ENCODE results near the gene RNF213. TPM values are rescaled to one million over a fixed set of nuclear protein-coding genes. Genes with fewer than 3 reads are reported as not detected.

The RNF213 gene
- total and polyA plus RNA-seq, 2 of the 8 experiments (the other 6 are each of a cell fraction or from before 2014, with no cell fraction given) = 33.8 to 62.8 TPM

GRCh38 chr17:80233202-80233601 lies 27.4 kb upstream of the RNF213 start:
- FAIRE-seq = no peak
- WGBS, 2 experiments (ENCODE audit: extremely low coverage in 1 of 2, insufficient coverage in 1 of 2, insufficient read length in 1 of 2, insufficient replicate concordance in 2 of 2, low coverage in 1 of 2, low lambda C conversion rate in 2 of 2, missing lambda C conversion rate in 1 of 2) = 96% methylated on average over 3 of the region's 3 CpGs; no CpG with 5 or more reads in 1 of the 2 experiments

More at GRCh38 chr17:80233202-80233601, 27.4 kb upstream of the RNF213 start:
- Histone ChIP-seq H3K4me3 (ENCODE audit: extremely low read depth in 1 of 4, insufficient read depth in 2 of 4, low read depth in 3 of 4, low read length in 4 of 4) (no peak overlapping the region), H3K27me3 (replicated peaks in 1 of 4; ENCODE audit: control insufficient read depth in 3 of 4, extremely low read depth in 1 of 4, insufficient read depth in 3 of 4, low read length in 3 of 4) (no peaks in the 10 kb centered on the region), H3K4ac (replicated peaks; ENCODE audit: insufficient read length, low read depth, low read length) (no peak overlapping the region), H4K20me1 (replicated peaks in 1 of 2; ENCODE audit: control insufficient read depth in 1 of 2, insufficient read depth in 2 of 2, low read length in 2 of 2) (peaks cover 0 to 2% of the 10 kb centered on the region in 2 experiments), H2AK5ac (ENCODE audit: low read depth, low read length) (no peak overlapping the region), H3K9me3 (ENCODE audit: insufficient read depth in 2 of 2, low read depth in 1 of 2, low read length in 1 of 2) (peaks cover 0 to 6% of the 10 kb centered on the region in 2 experiments; a peak in 1 of 4 replicates), H2BK5ac (ENCODE audit: low read depth, low read length) (no peak overlapping the region), H3K14ac (ENCODE audit: insufficient read length) (no peak overlapping the region), H2BK20ac (ENCODE audit: low read length) (no peak overlapping the region), H3K9ac (replicated peaks in 1 of 4; ENCODE audit: extremely low read depth in 1 of 4, low read depth in 3 of 4, low read length in 3 of 4) (no peak overlapping the region), H4K91ac (replicated peaks; ENCODE audit: insufficient read length, low read length) (no peak overlapping the region), H3K18ac (ENCODE audit: extremely low read depth, low read length) (no peak overlapping the region), H2BK12ac (ENCODE audit: low read depth, low read length) (no peak overlapping the region), H3K36me3 (ENCODE audit: control insufficient read depth in 2 of 4, insufficient read depth in 4 of 4, low read length in 3 of 4) (peaks cover 0 to 6% (median 1%) of the 10 kb centered on the region in 4 experiments; a peak in 2 of 8 replicates), H3K4me2 (ENCODE audit: insufficient read depth in 1 of 2, low read depth in 2 of 2, low read length in 2 of 2) (no peak overlapping the region), H4K5ac (ENCODE audit: insufficient read length, low read depth, low read length) (no peak overlapping the region), H3K23ac (ENCODE audit: insufficient read length) (no peak overlapping the region), H3K79me2 (ENCODE audit: control insufficient read depth in 1 of 2, insufficient read depth in 2 of 2, low read length in 2 of 2) (no peaks in the 10 kb centered on the region), H3K4me1 (replicated peaks in 1 of 4; ENCODE audit: control insufficient read depth in 3 of 4, insufficient read depth in 4 of 4, low read length in 3 of 4) (no peaks in the 10 kb centered on the region), H3K23me2 (ENCODE audit: low read depth, low read length) (no peaks in the 10 kb centered on the region), H3K27ac (ENCODE audit: low read depth, low read length) (no peak overlapping the region), H2BK15ac (ENCODE audit: low read length) (no peak overlapping the region), H4K8ac (ENCODE audit: extremely low read depth, insufficient read depth, low read length) (no peak overlapping the region), H3K79me1 (ENCODE audit: low read depth, low read length) (0 out of 2 replicates have a peak, but pooled peaks cover 2% of the 10 kb centered on the region), H2BK120ac (replicated peaks; ENCODE audit: low read depth, low read length) (no peak overlapping the region), H3K56ac (replicated peaks; ENCODE audit: insufficient read length, low read depth, low read length) (no peak overlapping the region), H2AFZ (ENCODE audit: low read length) (no peak overlapping the region)
- no peak for TF ChIP-seq EZH2 (IDR thresholded peaks at IDR 0.05; ENCODE audit: low read depth, low read length, severe bottlenecking)
- TF ChIP-seq ZNF274 (IDR thresholded peaks at IDR 0.05; ENCODE audit: borderline replicate concordance, extremely low read depth, low read length) = no peak
- TF ChIP-seq EP300 (IDR thresholded peaks at IDR 0.05; ENCODE audit: borderline replicate concordance in 1 of 2, low read depth in 2 of 2, low read length in 2 of 2) = no peak
- no peak for TF ChIP-seq RFX5 (IDR thresholded peaks at IDR 0.05; ENCODE audit: borderline replicate concordance, low read depth, low read length)
- no peak for TF ChIP-seq EGR1 (IDR thresholded peaks at IDR 0.05; ENCODE audit: borderline replicate concordance, low read depth, low read length)
- no peak for TF ChIP-seq POU5F1 (IDR thresholded peaks at IDR 0.05; ENCODE audit: low read depth, low read length)
- TF ChIP-seq HDAC6 (IDR thresholded peaks at IDR 0.05; ENCODE audit: low read depth, low read length) = no peak
- no peak for TF ChIP-seq NANOG (IDR thresholded peaks at IDR 0.05; ENCODE audit: insufficient read depth, low read depth, low read length, poor library complexity, severe bottlenecking)
- no peak for TF ChIP-seq RXRA (IDR thresholded peaks at IDR 0.05; ENCODE audit: insufficient read depth, low read depth, low read length)
- no peak for TF ChIP-seq BCL11A (IDR thresholded peaks at IDR 0.05; ENCODE audit: low read depth in 2 of 2, low read length in 2 of 2)
- no peak for TF ChIP-seq POLR2AphosphoS5 (IDR thresholded peaks at IDR 0.05; ENCODE audit: low read depth, low read length)
- ChIA-PET CTCF (ENCODE audit: partially characterized antibody) (no interaction called here), POLR2A (ENCODE audit: partially characterized antibody) (interaction anchor here (1.3 kb wide), 1 partner anchor 22 kb away, joined by 3 read pairs; no protein-coding TSS in a partner anchor)
- DNase-seq (ENCODE audit: low read depth in 1 of 2, low spot score in 2 of 2) = no peak

All from H1 (cell line).